ENCODE measurements around the gene ELANE. TPM values are rescaled to one million over a fixed set of nuclear protein-coding genes. Genes with fewer than 3 reads are reported as not detected.

Gene ELANE
- total RNA-seq, 2 donors from 2014 or later = not detected

GRCh38 chr19:854549-854948 lies 2.4 kb downstream of the ELANE start:
- H3K36me3 Mint-ChIP-seq (ENCODE audit: low read depth) = no peaks in the 10 kb centered on the region
- H3K4me1 Mint-ChIP-seq = peaks cover 3% of the 10 kb centered on the region
- H3K27ac Mint-ChIP-seq = no peak overlapping the region
- peaks cover 3% of the 10 kb centered on the region for H3K27me3 Mint-ChIP-seq
- H3K9me3 ChIP-seq (ENCODE audit: control insufficient read depth, low read length, poor library complexity, severe bottlenecking) = no peaks in the 10 kb centered on the region
- DNase-seq = no peak
- no peak for ATAC-seq
- H3K4me3 Mint-ChIP-seq = no peak overlapping the region

- Mint-ChIP-seq H3K4me3 (no peak overlapping the region), H3K36me3 (ENCODE audit: low read depth) (no peaks in the 10 kb centered on the region), H3K4me1 (peaks cover 3% of the 10 kb centered on the region), H3K27ac (no peak overlapping the region), H3K27me3 (no peaks in the 10 kb centered on the region)
- no peak for ATAC-seq
- no peak for DNase-seq
- H3K9me3 ChIP-seq (ENCODE audit: control insufficient read depth, low read length, poor library complexity, severe bottlenecking) = no peaks in the 10 kb centered on the region
These were observed 3.0 kb downstream of the ELANE start for GRCh38 chr19:855142-855541.

GRCh38 chr19:855566-856120 lies 3.5 kb downstream of the ELANE start:
- Mint-ChIP-seq H3K27ac (no peak overlapping the region), H3K36me3 (ENCODE audit: low read depth) (no peaks in the 10 kb centered on the region), H3K4me3 (no peak overlapping the region), H3K4me1 (peaks cover 3% of the 10 kb centered on the region), H3K27me3 (no peaks in the 10 kb centered on the region)
- ATAC-seq (no peak), DNase-seq (no peak)
- no peaks in the 10 kb centered on the region for H3K9me3 ChIP-seq (ENCODE audit: control insufficient read depth, low read length, poor library complexity, severe bottlenecking)

DNA sequence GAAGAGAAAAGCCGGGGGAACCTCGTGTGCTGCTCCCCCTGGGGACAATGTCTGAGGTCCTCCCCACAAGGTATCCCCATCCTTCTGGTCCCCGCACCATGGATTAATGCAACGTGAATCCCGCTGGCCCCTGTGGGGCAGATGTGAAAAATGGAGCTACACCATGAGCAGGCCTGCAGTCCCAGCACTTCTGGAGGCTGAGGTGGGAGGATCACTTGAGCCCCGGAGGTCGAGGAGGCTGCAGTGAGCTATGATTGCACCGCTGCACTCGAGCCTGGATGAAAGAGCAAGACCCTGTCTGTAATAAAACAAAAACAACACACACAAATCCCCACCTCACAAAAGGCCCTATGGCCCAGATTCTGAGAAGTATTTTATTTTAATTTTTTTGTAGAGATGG lies 6.2 kb downstream of the ELANE start:
- no peak for DNase-seq
- no peak overlapping the region for H3K4me3 Mint-ChIP-seq
- H3K36me3 Mint-ChIP-seq (ENCODE audit: low read depth) = no peaks in the 10 kb centered on the region
- H3K27ac Mint-ChIP-seq = peak overlapping the region; percentile 81
- no peak for ATAC-seq
- H3K27me3 Mint-ChIP-seq = no peaks in the 10 kb centered on the region
- H3K9me3 ChIP-seq (ENCODE audit: control insufficient read depth, low read length, poor library complexity, severe bottlenecking) = no peaks in the 10 kb centered on the region
- peaks cover 10% of the 10 kb centered on the region for H3K4me1 Mint-ChIP-seq

- H3K4me1 Mint-ChIP-seq = peaks cover 13% of the 10 kb centered on the region
- peak within 1 kb of the TSS; percentile 56 for H3K4me3 Mint-ChIP-seq
- H3K27me3 Mint-ChIP-seq = no peaks in the 10 kb centered on the region
- no peak within 1 kb of the TSS for H3K27ac Mint-ChIP-seq
- no peaks in the 10 kb centered on the region for H3K36me3 Mint-ChIP-seq (ENCODE audit: low read depth)
- H3K9me3 ChIP-seq (ENCODE audit: control insufficient read depth, low read length, poor library complexity, severe bottlenecking) = no peaks in the 10 kb centered on the region
- ATAC-seq (no peak), DNase-seq (no peak)
These were observed 7.1 kb downstream of the ELANE start, which contains the start of gene CFD for GRCh38 chr19:858868-859843. Gene CFD, plus strand, starts transcription at chr19:859664. Its CDS starts 26 bp downstream, at chr19:859690.

- H3K9me3 ChIP-seq (ENCODE audit: control insufficient read depth, low read length, poor library complexity, severe bottlenecking) = no peaks in the 10 kb centered on the region
- DNase-seq = no peak
- Mint-ChIP-seq H3K4me3 (peak overlapping the region; percentile 81), H3K4me1 (peaks cover 13% of the 10 kb centered on the region), H3K27me3 (no peaks in the 10 kb centered on the region), H3K27ac (no peak overlapping the region), H3K36me3 (ENCODE audit: low read depth) (no peaks in the 10 kb centered on the region)
- no peak for ATAC-seq
These were observed 9.1 kb downstream of the ELANE start for GRCh38 chr19:861141-861755.

DNA sequence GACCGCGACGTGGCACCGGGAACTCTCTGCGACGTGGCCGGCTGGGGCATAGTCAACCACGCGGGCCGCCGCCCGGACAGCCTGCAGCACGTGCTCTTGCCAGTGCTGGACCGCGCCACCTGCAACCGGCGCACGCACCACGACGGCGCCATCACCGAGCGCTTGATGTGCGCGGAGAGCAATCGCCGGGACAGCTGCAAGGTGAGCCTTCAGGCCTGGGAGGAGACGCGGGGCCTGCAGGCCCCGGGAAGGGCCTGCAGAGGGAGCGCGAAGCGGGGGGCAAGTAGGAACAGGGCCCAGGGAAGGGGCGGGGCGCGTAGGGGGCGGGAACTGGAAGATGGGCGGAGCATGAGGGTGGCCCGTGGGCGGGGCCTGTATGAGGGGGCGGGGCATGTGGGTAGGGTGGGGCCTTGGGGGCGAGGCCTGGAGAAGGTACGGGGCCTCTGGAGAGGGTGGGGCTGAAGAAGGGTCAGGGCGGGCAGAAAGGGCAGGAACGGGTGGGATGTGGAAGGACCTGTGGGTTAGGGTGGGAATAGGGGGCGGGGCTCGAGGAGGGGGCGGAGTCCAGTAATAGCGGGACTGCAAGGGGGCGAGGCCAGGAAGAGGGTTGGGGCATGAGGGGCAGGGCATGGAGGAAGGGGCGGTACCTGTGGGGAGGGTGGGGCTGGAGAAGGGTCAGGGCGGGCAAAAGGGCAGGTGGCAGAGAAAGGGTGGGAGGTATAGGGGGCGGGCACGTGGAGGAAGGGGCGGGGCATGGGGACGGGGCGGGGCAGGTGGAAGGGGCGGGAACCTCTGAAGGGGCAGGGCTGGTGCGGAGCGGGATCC lies 9.9 kb downstream of the ELANE start:
- H3K9me3 ChIP-seq (ENCODE audit: control insufficient read depth, low read length, poor library complexity, severe bottlenecking) = no peaks in the 10 kb centered on the region
- no peaks in the 10 kb centered on the region for H3K27me3 Mint-ChIP-seq
- H3K27ac Mint-ChIP-seq = peak overlapping the region; percentile 91
- DNase-seq (peak; percentile 48 to 64 (median 64)), ATAC-seq (peak; percentile 43)
- H3K4me3 Mint-ChIP-seq = peak overlapping the region; percentile 81
- no peaks in the 10 kb centered on the region for H3K36me3 Mint-ChIP-seq (ENCODE audit: low read depth)
- peaks cover 12% of the 10 kb centered on the region for H3K4me1 Mint-ChIP-seq

DNA sequence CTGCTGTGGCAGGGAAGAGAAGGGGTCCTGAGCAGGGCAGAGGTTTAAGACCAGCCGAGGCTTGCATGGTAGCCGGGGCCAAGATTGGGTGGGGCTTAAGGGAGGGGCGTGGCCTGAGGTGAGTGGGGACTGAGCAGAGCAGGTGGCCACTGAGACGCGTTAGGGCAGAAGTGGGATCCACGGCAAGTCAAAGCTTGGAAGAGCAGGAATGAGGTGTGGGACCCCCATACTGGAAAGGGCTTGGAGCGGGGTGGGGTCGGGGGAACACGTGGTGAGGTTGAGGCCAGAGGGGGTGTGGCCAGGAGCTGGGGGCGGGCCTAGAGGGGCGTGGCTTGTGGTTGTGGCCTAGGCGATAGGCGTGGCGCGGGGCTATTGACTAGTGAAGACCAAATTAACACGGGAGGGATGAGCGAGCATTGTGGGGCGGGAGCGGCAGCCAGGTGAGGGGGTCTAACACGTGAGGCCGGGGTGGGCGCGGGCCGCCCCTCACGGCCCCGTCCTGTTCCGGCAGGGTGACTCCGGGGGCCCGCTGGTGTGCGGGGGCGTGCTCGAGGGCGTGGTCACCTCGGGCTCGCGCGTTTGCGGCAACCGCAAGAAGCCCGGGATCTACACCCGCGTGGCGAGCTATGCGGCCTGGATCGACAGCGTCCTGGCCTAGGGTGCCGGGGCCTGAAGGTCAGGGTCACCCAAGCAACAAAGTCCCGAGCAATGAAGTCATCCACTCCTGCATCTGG lies 10.6 kb downstream of the ELANE start:
- peak overlapping the region; percentile 81 for H3K4me3 Mint-ChIP-seq
- H3K27ac Mint-ChIP-seq = peak overlapping the region; percentile 91
- ATAC-seq (peak; percentile 66), DNase-seq (peak; percentile 70 to 77 (median 74))
- no peaks in the 10 kb centered on the region for H3K9me3 ChIP-seq (ENCODE audit: control insufficient read depth, low read length, poor library complexity, severe bottlenecking)
- H3K36me3 Mint-ChIP-seq (ENCODE audit: low read depth) = no peaks in the 10 kb centered on the region
- H3K4me1 Mint-ChIP-seq = peaks cover 10% of the 10 kb centered on the region
- no peaks in the 10 kb centered on the region for H3K27me3 Mint-ChIP-seq

GRCh38 chr19:863315-863620 lies 11.2 kb downstream of the ELANE start:
- ATAC-seq = no peak
- H3K4me3 Mint-ChIP-seq = peak overlapping the region; percentile 81
- H3K36me3 Mint-ChIP-seq (ENCODE audit: low read depth) = no peaks in the 10 kb centered on the region
- H3K9me3 ChIP-seq (ENCODE audit: control insufficient read depth, low read length, poor library complexity, severe bottlenecking) = no peaks in the 10 kb centered on the region
- peak overlapping the region; percentile 91 for H3K27ac Mint-ChIP-seq
- no peak for DNase-seq
- peaks cover 10% of the 10 kb centered on the region for H3K4me1 Mint-ChIP-seq
- H3K27me3 Mint-ChIP-seq = no peaks in the 10 kb centered on the region

DNA sequence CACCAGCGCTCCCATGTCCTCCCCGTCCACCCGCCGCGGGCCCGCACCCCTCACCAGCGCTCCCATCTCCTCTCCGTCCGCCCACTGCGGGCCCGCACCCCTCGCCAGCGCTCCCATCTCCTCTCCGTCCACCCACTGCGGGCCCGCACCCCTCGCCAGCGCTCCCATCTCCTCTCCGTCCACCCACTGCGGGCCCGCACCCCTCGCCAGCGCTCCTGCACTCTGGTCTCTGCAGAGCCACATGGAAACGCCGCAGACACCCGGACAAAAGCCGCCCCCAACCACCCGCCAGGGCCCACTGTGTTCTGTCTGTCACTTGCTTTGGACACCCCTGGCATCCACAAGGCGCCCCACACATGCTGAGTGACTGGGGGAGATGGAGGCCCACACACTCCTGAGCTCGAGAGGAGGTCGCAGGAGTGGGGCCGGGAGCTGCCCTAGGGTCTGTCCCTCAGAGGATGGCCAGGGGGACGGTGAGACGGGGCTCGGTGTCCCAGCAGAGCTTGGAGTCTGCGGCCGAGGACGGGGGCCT lies 14.7 kb downstream of the ELANE start:
- peaks cover 2% of the 10 kb centered on the region for H3K36me3 Mint-ChIP-seq (ENCODE audit: low read depth)
- H3K27ac Mint-ChIP-seq = peak overlapping the region; percentile 41
- peaks cover 18% of the 10 kb centered on the region for H3K4me1 Mint-ChIP-seq

GRCh38 chr19:867301-867793 lies 15.2 kb downstream of the ELANE start:
- Mint-ChIP-seq H3K27ac (peak overlapping the region; percentile 41), H3K27me3 (no peaks in the 10 kb centered on the region), H3K36me3 (ENCODE audit: low read depth) (peaks cover 2% of the 10 kb centered on the region), H3K4me1 (peaks cover 20% of the 10 kb centered on the region), H3K4me3 (peak overlapping the region; percentile 19)
- H3K9me3 ChIP-seq (ENCODE audit: control insufficient read depth, low read length, poor library complexity, severe bottlenecking) = no peaks in the 10 kb centered on the region
- ATAC-seq (no peak), DNase-seq (no peak)

More for the DNA sequence above, 14.7 kb downstream of the ELANE start:
- Mint-ChIP-seq H3K4me3 (no peak overlapping the region), H3K27me3 (no peaks in the 10 kb centered on the region)
- DNase-seq (no peak), ATAC-seq (no peak)
- no peaks in the 10 kb centered on the region for H3K9me3 ChIP-seq (ENCODE audit: control insufficient read depth, low read length, poor library complexity, severe bottlenecking)

- no peaks in the 10 kb centered on the region for H3K9me3 ChIP-seq (ENCODE audit: control insufficient read depth, low read length, poor library complexity, severe bottlenecking)
- Mint-ChIP-seq H3K27me3 (no peaks in the 10 kb centered on the region), H3K36me3 (ENCODE audit: low read depth) (peaks cover 2% of the 10 kb centered on the region), H3K4me1 (peaks cover 18% of the 10 kb centered on the region), H3K27ac (peak overlapping the region; percentile 41), H3K4me3 (no peak overlapping the region)
- no peak for DNase-seq
- ATAC-seq = no peak
These were observed 15.9 kb downstream of the ELANE start for GRCh38 chr19:867855-868457.
